LNCAP (cell line): ENCODE results near the gene HHEX.

ENCODE experiments used
- TF ChIP-seq, protein P1 (sequence below): fragments of 450-650 bp; IDR thresholded peaks from 2 replicates; pipeline ENCODE4 v1.5.1; 2017; ENCODE audit warnings: mild to moderate bottlenecking

The HHEX gene

DNA sequence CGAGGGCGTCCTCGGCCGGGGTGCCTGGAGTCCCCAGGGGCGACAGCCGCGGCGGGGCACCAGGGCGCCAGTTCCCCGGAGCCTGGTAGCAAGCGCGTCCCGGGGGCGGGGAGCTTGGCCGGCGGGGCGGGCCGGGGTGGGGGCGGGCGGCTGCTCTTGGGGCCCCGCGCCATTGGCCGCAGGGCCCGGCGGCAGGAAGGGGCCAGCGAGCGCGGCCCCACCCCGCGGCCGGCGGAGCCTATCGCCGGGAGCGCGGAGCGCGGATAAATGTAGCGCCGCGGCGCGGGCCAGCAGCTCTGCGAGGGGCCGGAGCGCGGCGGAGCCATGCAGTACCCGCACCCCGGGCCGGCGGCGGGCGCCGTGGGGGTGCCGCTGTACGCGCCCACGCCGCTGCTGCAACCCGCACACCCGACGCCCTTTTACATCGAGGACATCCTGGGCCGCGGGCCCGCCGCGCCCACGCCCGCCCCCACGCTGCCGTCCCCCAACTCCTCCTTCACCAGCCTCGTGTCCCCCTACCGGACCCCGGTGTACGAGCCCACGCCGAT is at the start of gene HHEX:
TSS of gene HHEX (plus strand) at position 293 of the 548 bp plus-strand sequence. CDS start at position 325, 32 bp downstream.
- TF ChIP-seq, protein P1, sequence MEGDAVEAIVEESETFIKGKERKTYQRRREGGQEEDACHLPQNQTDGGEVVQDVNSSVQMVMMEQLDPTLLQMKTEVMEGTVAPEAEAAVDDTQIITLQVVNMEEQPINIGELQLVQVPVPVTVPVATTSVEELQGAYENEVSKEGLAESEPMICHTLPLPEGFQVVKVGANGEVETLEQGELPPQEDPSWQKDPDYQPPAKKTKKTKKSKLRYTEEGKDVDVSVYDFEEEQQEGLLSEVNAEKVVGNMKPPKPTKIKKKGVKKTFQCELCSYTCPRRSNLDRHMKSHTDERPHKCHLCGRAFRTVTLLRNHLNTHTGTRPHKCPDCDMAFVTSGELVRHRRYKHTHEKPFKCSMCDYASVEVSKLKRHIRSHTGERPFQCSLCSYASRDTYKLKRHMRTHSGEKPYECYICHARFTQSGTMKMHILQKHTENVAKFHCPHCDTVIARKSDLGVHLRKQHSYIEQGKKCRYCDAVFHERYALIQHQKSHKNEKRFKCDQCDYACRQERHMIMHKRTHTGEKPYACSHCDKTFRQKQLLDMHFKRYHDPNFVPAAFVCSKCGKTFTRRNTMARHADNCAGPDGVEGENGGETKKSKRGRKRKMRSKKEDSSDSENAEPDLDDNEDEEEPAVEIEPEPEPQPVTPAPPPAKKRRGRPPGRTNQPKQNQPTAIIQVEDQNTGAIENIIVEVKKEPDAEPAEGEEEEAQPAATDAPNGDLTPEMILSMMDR, result no peak

DNA sequence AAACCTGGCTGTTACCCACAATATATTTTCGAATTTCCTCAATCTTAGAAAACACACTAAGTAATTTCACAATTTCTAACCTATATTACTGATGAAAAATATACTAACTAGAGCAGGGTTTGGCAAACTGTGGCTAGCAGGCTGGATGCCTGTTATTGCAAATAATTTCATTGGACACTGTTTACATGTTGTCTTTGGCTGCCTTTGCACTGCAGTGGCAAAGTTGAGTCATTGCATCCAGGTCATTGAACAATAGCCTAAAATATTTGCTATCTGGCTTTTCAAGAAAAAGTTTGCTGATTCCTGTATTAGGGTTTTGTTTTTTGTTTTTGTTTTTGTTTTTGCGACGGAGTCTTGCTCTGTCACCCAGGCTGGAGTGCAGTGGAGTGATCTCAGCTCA is 49.6 kb upstream of the HHEX start:
- TF ChIP-seq, protein P1, result 0 out of 2 replicates have a peak, but pooled peaks have one; percentile 11

DNA sequence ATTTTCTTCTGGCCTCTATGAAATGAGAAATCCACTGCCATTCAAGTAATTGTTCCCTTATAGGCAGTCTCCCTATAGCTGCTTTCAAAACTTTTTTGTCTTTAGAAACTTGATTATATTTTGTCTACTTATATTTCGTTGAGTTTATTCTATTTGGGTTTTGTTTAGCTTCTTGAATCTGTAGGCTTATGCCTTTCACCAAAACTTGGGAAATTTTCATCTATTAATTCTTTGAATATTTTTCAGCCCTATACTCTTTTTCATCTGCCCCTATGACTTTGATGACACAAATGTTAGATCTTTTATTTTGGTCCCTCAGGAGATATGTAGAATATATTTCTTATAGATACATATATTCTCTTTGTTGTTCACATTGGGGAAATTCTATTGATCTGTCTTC is 48.3 kb upstream of the HHEX start:
- TF ChIP-seq, protein P1, result no peak

DNA sequence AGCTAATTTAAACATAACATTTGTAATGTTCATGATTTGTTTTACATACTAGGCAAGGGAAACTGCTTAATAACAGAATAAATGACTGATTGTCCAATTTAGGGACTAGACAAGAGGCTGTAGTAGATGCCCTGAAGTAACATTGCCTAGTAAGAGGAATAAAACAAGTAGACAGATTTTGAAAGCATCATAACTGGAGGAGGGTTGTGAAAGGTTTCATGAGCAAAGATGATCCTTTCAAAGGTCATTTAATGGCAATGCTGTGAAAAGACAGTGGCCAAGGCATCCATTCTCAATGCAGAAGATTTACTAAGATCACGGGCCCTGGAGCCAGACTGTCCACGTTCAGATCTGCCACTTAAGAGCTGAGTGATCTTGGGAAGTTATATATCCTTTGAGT is 44.8 kb upstream of the HHEX start:
- TF ChIP-seq, protein P1, result no peak

DNA sequence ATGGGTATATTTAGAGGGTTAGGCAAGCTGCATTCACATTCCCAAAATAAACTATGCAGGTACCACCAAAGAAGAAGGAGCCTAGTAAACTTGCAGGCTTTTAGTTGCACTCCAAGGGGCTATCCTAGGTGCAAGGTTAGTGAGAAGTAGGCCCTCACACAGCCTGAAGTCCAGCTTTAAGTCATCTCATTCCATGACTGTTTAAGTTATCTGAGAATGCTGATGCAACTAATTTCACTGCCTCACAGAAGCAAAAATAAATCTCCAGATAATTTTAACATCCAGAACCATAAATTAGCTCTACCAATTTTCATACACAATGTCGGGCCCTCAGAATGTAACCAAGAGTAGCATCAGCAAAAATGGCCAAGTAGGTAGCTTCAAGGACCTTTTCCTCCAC is 34.3 kb upstream of the HHEX start:
- TF ChIP-seq, protein P1, result no peak

DNA sequence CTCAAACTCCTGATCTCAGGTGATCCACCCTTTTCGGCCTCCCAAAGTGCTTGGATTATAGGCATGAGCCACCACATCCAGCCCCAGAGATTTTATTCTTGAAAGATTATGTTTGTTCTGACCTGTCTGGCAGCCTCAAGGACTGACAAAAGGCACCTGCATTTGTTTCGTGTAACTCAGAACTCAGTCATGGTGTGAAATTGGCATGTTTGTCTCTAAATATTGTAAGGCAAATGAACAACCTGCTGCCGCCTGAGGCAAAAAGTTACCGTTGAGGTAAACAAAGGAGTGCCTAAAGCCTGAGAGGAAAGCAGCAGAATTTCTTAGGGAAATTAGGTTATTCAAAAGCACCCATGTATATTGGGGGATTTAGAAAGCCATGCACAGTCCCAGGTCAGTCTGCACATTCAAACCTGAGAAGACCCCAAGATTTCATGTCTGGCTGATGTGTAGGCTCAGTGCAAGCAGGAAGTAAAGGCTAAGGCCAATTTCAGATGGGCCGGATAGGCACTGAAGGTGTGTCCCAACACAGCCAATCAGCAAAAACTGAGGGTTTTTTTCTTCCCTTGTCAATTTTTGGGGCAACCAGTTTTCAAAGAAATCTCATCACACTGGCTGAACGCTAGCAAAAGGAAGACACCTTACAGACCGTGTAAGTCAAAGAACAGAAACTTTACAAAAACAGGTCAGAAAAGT is 33.3 kb upstream of the HHEX start:
- TF ChIP-seq, protein P1, result no peak

DNA sequence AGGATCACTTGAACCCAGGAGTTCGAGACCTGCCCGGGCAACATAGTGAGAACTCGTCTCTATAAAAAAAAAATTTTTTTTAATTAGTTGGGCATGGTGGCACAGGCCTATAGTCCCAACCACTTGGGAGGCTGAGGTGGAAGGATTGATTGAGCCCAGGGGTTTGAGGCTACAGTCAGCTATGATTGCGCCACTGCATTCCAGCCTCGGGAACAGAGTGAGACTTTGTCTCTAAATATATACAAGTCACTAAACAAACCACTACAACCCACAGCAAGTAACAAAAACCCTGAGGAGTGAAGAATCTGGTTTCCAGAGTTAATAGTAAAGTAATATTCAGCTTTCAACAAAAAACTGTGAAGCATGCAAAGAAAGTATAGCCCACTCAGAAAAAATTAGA is 32.7 kb upstream of the HHEX start:
- TF ChIP-seq, protein P1, result no peak

DNA sequence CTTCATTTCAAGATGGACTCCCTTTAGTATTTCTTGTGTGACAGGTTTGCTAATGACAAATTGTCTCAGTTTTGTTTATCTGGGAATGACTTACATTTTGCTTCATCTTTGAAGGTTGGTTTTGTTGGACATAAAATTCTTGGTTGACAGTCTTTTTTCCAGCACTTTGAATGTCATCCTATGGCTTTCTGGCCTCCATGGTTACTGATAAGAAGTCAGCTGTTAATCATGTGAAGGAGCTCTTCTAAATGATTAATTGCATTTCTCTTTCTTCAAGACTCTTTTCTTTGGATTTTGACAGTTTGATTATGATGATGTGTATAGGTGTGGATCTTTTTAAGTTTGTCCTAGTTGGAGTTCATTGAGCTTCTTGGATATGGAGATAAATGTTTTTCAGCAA is 26.9 kb upstream of the HHEX start:
- TF ChIP-seq, protein P1, result no peak
